ENCODE measurements around the gene FGF7.
"Not testable (repeated sequence)": the region's sequence is repeated elsewhere in the genome, so short reads cannot be mapped to it uniquely, and the experiment has no call there.

Gene FGF7

DNA sequence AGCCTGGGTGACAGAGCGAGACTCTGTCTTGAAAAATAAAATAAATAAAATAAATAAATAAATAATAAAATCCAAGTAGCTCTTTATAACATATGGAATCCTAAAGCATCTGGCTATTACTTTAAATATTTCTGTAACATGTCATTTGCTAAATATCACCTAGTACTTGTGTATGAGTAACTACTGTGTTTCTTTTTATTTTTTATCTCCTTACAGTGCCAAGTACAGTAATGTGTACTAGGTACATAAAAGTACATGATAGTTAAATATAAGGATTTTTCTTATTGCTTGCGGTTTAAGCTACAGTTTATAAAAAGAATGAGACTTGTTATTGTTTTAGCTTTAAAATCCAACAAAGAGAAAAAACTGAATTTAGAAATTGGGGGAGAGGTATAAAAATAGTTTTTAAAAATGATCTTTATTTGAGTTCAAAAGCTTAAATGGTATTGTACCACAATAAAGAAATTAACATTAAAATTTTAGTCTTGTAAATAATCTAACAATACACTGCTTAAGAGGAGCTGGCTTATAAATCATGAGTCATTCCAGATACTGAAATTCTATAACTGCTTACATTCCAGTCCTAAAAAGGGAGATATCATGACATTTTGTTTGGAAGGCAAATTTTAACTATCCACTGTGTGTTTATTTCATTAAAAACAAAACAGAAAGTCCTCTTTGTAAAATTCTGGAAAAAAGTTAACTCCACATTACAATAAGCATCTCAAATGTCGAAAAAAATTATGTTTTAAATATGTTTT lies 73.1 kb downstream of the FGF7 start:
- DNase-seq = no peak

DNA sequence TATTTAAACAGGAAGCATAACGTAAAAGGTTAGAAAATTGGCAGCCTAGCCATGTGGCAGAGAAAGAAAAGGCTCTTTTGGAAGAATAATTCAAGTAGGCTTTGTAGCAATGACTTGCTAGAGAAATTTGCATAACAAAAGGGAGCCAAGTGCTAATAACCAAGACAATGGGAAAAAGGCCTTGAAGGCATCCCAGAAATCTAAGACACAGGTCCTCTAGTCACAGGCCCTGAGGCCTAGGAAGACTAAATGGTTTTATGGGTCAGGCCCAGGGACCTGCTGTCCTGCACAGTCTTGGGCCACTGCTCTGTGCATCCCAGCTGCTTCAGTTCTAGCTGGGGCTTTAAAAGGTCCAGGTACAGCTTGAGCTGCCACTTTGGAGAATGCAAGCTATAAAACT lies 78.5 kb downstream of the FGF7 start:
- no peak for DNase-seq

DNA sequence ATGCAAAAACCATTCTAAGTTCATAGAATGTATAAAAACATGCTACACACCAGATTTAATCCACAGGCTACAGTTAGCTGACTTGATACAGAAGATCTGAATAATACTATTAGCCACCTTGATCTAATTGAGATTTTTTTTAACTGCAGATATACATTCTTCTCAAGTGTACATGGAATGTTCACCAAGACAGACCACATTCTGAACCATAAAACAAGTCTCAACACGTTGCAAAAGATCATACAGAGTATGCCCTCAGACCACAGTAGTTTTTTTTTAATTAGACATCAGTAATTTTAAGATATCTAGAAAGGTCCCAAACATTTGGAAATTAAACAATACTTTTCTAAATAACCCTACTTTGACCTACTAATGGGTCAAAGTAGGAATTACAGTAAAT lies 83.3 kb downstream of the FGF7 start:
- no peak for DNase-seq

DNA sequence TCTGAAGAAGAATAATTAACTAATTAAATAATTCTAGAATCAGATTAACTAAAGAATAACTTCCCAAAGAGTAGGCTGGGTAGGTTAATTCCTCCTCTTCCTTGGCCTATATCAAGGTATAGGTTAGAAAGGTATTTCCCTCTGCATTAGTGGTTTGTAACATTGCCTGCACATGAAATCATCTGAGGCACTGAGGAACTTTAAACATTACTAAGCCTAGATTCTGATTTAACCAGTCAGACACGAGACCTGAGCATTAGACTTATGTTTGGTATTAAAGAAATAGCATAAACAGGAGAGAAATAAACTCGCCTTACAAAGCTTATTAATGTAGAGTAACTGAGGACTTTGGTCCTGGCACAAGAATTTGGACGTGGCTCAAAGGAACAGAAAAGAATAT lies 84.2 kb downstream of the FGF7 start:
- DNase-seq = no peak

DNA sequence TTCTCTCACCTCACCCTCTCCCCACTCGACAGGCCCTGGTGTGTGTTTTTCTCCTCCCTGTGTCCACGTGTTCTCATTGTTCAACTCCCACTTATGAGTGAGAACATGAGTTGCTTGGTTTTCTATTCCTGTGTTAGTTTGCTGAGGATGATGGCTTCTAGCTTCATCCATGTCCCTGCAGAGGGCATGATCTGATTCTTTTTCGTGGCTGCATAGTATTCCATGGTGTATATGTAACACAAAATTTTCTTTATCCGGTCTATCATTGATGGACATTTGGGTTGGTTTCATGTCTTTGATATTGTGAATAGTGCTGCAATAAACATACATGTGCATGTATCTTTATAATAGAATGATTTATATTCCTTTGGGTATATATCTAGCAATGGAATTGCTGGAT lies 89.7 kb downstream of the FGF7 start:
- DNase-seq = not testable (repeated sequence)

DNA sequence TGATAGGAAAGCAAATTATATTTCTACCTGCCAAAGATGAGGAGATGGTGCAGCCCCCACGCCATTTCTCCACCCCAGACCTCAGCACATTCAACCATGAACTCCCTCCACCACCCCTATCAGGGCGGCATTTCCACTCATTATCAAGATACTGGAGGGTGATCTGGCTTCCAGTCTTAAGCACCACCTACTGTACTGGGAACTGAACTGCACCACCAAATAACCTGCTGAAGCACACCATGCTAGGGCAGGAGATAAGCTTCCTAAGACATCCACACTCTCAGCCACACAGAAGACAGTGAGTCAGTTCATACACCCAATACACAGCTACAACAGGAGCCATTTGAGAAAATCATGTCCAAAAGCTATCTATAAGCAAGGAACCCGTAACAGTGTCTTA lies 98.8 kb downstream of the FGF7 start:
- DNase-seq = no peak

DNA sequence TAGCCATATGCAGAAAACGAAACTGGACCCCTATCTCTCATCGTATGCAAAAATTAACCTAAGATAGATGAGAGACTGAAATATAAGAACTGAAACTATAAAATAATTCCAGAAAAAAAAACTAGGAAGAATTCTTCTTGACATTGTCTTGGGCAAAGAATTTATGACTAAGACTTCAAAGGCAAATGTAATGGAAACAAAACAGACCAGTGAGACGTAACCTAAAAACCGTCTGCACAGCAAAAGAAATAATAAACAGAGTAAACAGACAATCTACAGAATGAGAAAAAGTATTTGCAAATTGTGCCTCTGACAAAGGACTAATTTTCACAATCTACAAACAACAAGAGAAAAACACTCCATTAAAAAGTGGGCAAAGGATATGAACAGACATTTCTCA lies 105.2 kb downstream of the FGF7 start:
- DNase-seq = no peak

DNA sequence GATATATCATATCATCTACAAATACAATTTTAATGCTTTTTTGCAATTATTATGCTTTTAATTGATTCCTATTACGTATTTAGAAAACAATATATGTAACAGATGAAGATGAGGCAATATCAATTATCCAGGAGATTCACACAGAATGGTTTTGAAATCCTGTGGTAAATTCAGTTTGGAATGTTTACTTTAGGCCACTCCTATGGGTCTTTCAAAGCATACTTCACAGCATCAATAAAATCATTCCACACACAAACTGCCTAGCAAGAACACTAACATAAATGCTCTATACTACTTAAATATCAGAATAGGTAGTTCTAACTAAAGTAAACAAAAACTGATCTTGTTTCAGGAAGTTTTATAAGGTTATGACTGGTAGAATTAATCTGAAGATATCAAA lies 107.0 kb downstream of the FGF7 start:
- no peak for DNase-seq
